Liver (tissue), 9 donors: ENCODE measurements around the gene P3H1. TPM values are rescaled to one million over a fixed set of nuclear protein-coding genes. Genes with fewer than 3 reads are reported as not detected.

Source experiments
- DNase-seq: peaks from one replicate; pipeline ENCODE4 v3.0.0-alpha.2; 2017; ENCODE audit warnings: low spot score
- H3K27ac ChIP-seq, 2 donors: one replicate each; pipeline ENCODE4 v1.7.0; 2013; ENCODE audit warnings: inconsistent platforms in 2 of 2, low read length in 2 of 2, control low read depth in 1 of 2, low read depth in 1 of 2, mild to moderate bottlenecking in 1 of 2
- H3K27me3 ChIP-seq, 4 donors: one replicate each; pipeline versions ENCODE4 v1.6.1 to v1.7.0; 2013; ENCODE audit warnings: low read length in 3 of 4, inconsistent platforms in 1 of 4, mild to moderate bottlenecking in 1 of 4, moderate library complexity in 1 of 4; ENCODE audit not compliant: control insufficient read depth in 4 of 4, insufficient read depth in 4 of 4
- H3K36me3 ChIP-seq, 4 donors: one replicate each; pipeline versions ENCODE4 v1.6.1 to v1.7.0; 2013; ENCODE audit warnings: low read length in 3 of 4, mild to moderate bottlenecking in 3 of 4, low read depth in 1 of 4, moderate library complexity in 1 of 4; ENCODE audit not compliant: control insufficient read depth in 4 of 4, insufficient read depth in 3 of 4
- H3K4me1 ChIP-seq, 4 donors: one replicate each; pipeline versions ENCODE4 v1.6.1 to v1.7.0; 2013; ENCODE audit warnings: low read length in 3 of 4, mild to moderate bottlenecking in 3 of 4, moderate library complexity in 1 of 4; ENCODE audit not compliant: control insufficient read depth in 4 of 4, insufficient read depth in 4 of 4
- H3K4me3 ChIP-seq, 3 donors: one replicate each; pipeline versions ENCODE4 v1.6.1 to v1.7.0; 2013; ENCODE audit warnings: low read length in 3 of 3, control low read depth in 1 of 3, low read depth in 1 of 3, mild to moderate bottlenecking in 1 of 3
- H3K9ac ChIP-seq, 2 donors: one replicate each; pipeline ENCODE4 v1.7.0; 2013; ENCODE audit warnings: low read length in 2 of 2, mild to moderate bottlenecking in 2 of 2, moderate library complexity in 2 of 2, control low read depth in 1 of 2, low read depth in 1 of 2
- H3K9me3 ChIP-seq, 4 donors: one replicate each; pipeline versions ENCODE4 v1.6.1 to v1.7.0; 2013; ENCODE audit warnings: low read length in 3 of 4; ENCODE audit not compliant: control insufficient read depth in 4 of 4
- CTCF ChIP-seq: fragments of 150-350 bp; IDR thresholded peaks from 2 replicates; pipeline ENCODE4 v1.5.1; 2017; ENCODE audit warnings: improper control_type of control experiment, low read depth, low read length; ENCODE audit not compliant: missing input control
- EGR1 ChIP-seq, 2 donors: IDR thresholded peaks; 2 replicates each; pipeline ENCODE4 v1.6.1; 2016 to 2018; ENCODE audit warnings: antibody characterized with exemption in 2 of 2, low read depth in 2 of 2
- FOXA1 ChIP-seq: IDR thresholded peaks from 2 replicates; pipeline ENCODE4 v1.6.1; 2016; ENCODE audit warnings: antibody characterized with exemption
- GABPA ChIP-seq, 2 donors: IDR thresholded peaks in 1 of 2; conservative IDR thresholded peaks in 1 of 2; 2 replicates each; pipeline ENCODE4 v1.6.1; 2016; ENCODE audit warnings: antibody characterized with exemption in 2 of 2, mild to moderate bottlenecking in 1 of 2, moderate library complexity in 1 of 2
- HNF4A ChIP-seq, 2 donors: conservative IDR thresholded peaks; 2 replicates each; pipeline ENCODE4 v1.6.1; 2016; ENCODE audit warnings: antibody characterized with exemption in 2 of 2, mild to moderate bottlenecking in 2 of 2
- NR2F2 ChIP-seq: IDR thresholded peaks from 2 replicates; pipeline ENCODE4 v1.6.1; 2016; ENCODE audit warnings: antibody characterized with exemption
- SP1 ChIP-seq: IDR thresholded peaks from 2 replicates; pipeline ENCODE4 v1.6.1; 2018; ENCODE audit warnings: antibody characterized with exemption, mild to moderate bottlenecking
- YY1 ChIP-seq: IDR thresholded peaks from 2 replicates; pipeline ENCODE4 v1.6.1; 2016; ENCODE audit warnings: antibody characterized with exemption, mild to moderate bottlenecking
- ZBTB33 ChIP-seq: IDR thresholded peaks from 2 replicates; pipeline ENCODE4 v1.6.1; 2016; ENCODE audit warnings: antibody characterized with exemption
- WGBS: extraction: QIAGEN DNeasy Blood & Tissue Kit; methylation state at CpG from one replicate; pipeline ENCODE4 v1.1.7; 2013; 5-methylcytosine and 5-hydroxymethylcytosine counted together
- polyA plus RNA-seq, 2 donors: library from polyadenylated mRNA; stranded (reverse) in 1 of 2; unstranded in 1 of 2; fragments of 200-250 nt in 1 of 2; fragments of >200 nt in 1 of 2; fragmentation: Nextera tagmentation in 1 of 2; extraction: Ambion mirVana in 1 of 2; gene quantifications; one replicate each; pipeline versions ENCODE4 v1.2.1 to v1.2.3, GENCODE V29; 2013 to 2015
- total RNA-seq, 2 donors: library from RNA; depleted of rRNA; stranded (reverse); fragments of >200 nt; gene quantifications; one replicate each; pipeline ENCODE4 v1.2.3, GENCODE V29; 2014
- donor health status: healthy.
- donor health status: healthy.
- donor health status: healthy.
- donor health status: healthy.
- donor health status: healthy.

The P3H1 gene
- total and polyA plus RNA-seq, 4 donors: 14.9 to 28.0 (median 22.7) TPM

- H3K4me3 ChIP-seq: peak within 1 kb of the TSS in 1 of 3 donors; percentile 25
- H3K4me1 ChIP-seq: peaks cover 0 to 10% (median 2%) of the 10 kb centered on the region in 4 donors
- H3K27ac ChIP-seq: no peak within 1 kb of the TSS
- no peaks in the 10 kb centered on the region for H3K9me3 ChIP-seq
- H3K27me3 ChIP-seq: no peaks in the 10 kb centered on the region
- H3K36me3 ChIP-seq: peaks cover 2 to 17% (median 11%) of the 10 kb centered on the region in 4 donors
- WGBS: 22% methylated on average over 54 of the region's 54 CpGs
- DNase-seq: no peak
- TF ChIP-seq YY1 (no peak), NR2F2 (no peak)
- H3K9ac ChIP-seq: no peak within 1 kb of the TSS
Observed at GRCh38 chr1:42784946-42785693, 18.3 kb upstream of the P3H1 start, which contains the start of gene TMEM269. Gene TMEM269, plus strand, starts transcription at chr1:42784991. Its CDS starts 4,903 bp downstream, at chr1:42789894.

- Histone ChIP-seq H3K27ac (no peak overlapping the region), H3K9me3 (no peaks in the 10 kb centered on the region), H3K36me3 (peaks cover 2 to 20% (median 11%) of the 10 kb centered on the region in 4 donors), H3K27me3 (no peaks in the 10 kb centered on the region), H3K4me1 (peaks cover 0 to 10% (median 2%) of the 10 kb centered on the region in 4 donors), H3K9ac (no peak overlapping the region), H3K4me3 (no peak overlapping the region)
- DNase-seq: no peak
- WGBS: 90% methylated on average over 18 of the region's 18 CpGs
- no peak for TF ChIP-seq EGR1 (IDR thresholded peaks at IDR 0.05; ENCODE audit: low read depth in 2 of 2)
- TF ChIP-seq FOXA1: no peak
- no peak for TF ChIP-seq SP1
- TF ChIP-seq CTCF: no peak
Observed at GRCh38 chr1:42784547-42784945, 17.7 kb upstream of the P3H1 start.

- no peaks in the 10 kb centered on the region for H3K9me3 ChIP-seq
- no peak for TF ChIP-seq NR2F2
- no peak for TF ChIP-seq SP1
- TF ChIP-seq HNF4A (conservative IDR thresholded peaks at IDR 0.05): no peak
- TF ChIP-seq GABPA (IDR thresholded peaks at IDR 0.05 in 1 of 2, conservative IDR thresholded peaks at IDR 0.05 in 1 of 2): no peak
- no peak for TF ChIP-seq FOXA1
- TF ChIP-seq ZBTB33: no peak
- H3K36me3 ChIP-seq: peaks cover 2 to 26% (median 13%) of the 10 kb centered on the region in 4 donors
- no peaks in the 10 kb centered on the region for H3K27me3 ChIP-seq
- WGBS: 98% methylated on average over 2 of the region's 2 CpGs
- peaks cover 0 to 10% (median 2%) of the 10 kb centered on the region in 4 donors for H3K4me1 ChIP-seq
- no peak overlapping the region for H3K4me3 ChIP-seq
- H3K27ac ChIP-seq: no peak overlapping the region
- H3K9ac ChIP-seq: no peak overlapping the region
- DNase-seq: no peak
Observed at GRCh38 chr1:42783092-42783491, 16.3 kb upstream of the P3H1 start.
